ENCODE measurements around the gene WDR82.

DNA sequence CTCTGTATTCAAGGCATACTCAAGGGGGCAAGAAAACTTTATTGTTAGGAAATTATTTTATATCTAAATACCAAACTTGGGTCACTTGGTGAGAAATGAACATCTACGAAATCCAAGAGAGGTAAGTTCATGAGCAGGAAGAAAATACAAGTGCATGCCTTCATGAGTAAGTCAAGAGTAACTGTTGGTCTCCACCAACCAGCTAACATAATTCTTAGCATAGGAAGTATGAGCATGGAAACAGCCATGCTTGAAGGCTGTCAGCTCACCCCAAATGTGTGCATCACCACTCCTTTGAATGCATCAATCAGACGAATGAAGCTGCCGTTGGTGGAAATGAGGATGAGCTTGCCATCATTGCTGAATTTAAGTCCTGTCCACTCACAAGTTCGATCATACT is 19.0 kb downstream of the WDR82 start:
- TF ChIP-seq POLR2A (IDR thresholded peaks at IDR 0.05; ENCODE audit: control extremely low read depth in 1 of 2, low read depth in 2 of 2, low read length in 2 of 2) (no peak), HDAC6 (IDR thresholded peaks at IDR 0.05; ENCODE audit: low read depth, low read length) (no peak), ATF3 (IDR thresholded peaks at IDR 0.05; ENCODE audit: insufficient read depth, low read depth, low read length) (no peak), GABPA (IDR thresholded peaks at IDR 0.05; ENCODE audit: borderline replicate concordance, insufficient read depth, low read length) (no peak), CTCF (IDR thresholded peaks at IDR 0.05; ENCODE audit: control extremely low read depth in 1 of 3, insufficient read depth in 1 of 3, low read depth in 1 of 3, low read length in 3 of 3) (no peak), TCF12 (IDR thresholded peaks at IDR 0.05; ENCODE audit: low read depth, low read length) (no peak), MAFK (IDR thresholded peaks at IDR 0.05; ENCODE audit: low read depth, low read length) (no peak)
